CD4-positive, alpha-beta T cell treated with Interleukin-21 for 1 hour (primary cell): Measurements from ENCODE around the gene TRIM50.
"Not testable (repeated sequence)": the region's sequence is repeated elsewhere in the genome, so short reads cannot be mapped to it uniquely, and the experiment has no call there.

ENCODE experiments used
- DNase-seq: peaks from one replicate; pipeline ENCODE4 v3.0.0-alpha.2; 2020

TRIM50 gene

GRCh38 chr7:73349763-73350162 lies 21.9 kb upstream of the TRIM50 start:
- no peak for DNase-seq

- no peak for DNase-seq
Observed at GRCh38 chr7:73345951-73346350, 18.1 kb upstream of the TRIM50 start.

DNA sequence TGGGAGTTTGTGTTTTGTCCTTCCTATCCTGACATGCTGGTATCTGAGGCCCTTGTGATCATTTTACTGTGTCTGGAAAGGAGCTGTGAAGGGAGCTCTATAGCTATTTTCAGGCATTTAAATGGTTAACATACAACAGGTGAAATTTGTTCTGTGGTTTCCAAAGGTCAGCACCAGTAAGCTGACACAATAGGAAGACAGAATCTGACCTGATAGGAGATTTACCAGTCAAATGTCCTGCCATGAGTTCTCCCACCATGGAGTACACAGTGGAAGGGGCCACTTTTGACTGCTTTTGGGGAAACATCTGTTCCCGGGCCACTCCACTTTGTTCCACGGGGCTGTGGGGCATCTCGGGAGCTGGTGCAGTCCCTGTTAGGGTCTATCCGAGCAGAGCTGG lies 17.7 kb upstream of the TRIM50 start:
- DNase-seq, result no peak

DNA sequence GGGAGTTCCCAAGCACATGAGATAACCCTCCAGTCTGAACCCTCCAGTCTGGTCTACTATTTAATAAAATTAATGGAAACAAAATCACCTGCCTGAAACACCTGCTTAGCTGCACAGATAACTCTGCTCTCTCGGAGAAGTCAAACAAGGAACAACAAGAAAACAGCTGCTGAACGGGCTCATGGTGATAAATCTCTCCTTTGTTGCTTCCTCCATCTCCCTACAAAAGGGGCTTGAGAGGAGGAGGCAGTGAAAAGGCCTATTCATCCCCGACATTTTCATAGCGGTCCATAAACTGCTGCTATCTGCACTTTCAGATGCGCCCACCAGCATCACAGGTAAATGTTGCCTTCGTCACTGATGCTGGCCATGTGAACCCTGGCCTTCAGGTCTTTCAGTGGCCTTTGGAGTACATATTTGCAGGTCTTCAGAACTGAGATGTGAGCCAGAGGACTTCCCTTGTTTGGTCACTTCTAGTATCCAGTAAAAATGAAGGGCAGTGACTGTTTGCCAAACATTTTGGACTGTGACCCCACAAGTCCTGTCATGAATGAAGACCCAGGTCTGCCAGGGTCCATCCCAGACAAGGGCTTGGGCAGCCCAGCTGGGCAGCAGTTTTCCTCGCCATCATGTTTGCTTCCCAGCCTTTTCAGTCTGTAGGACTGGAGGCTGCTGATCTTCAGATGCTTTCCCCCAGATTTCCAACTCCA lies 15.9 kb upstream of the TRIM50 start:
- DNase-seq, result no peak

DNA sequence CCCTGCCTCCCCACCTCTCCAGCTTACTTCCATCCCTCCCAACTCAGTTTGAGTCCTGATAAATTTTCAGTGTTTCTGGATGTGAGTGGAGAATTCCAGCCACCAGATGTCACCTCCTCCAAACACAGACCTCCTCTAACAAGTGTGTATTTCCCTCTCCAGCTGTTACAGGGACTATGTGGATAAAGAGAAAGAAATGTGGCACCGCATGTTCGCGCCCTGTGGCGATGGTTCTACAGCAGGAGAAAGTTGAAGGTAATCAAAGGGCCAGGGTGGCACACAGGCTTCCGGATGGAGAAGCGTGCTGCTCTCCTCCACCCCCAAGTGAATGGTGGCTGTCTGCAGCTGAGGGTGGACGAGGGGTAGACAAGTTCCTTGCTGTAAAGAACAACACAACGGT lies 14.8 kb upstream of the TRIM50 start:
- DNase-seq, result no peak

DNA sequence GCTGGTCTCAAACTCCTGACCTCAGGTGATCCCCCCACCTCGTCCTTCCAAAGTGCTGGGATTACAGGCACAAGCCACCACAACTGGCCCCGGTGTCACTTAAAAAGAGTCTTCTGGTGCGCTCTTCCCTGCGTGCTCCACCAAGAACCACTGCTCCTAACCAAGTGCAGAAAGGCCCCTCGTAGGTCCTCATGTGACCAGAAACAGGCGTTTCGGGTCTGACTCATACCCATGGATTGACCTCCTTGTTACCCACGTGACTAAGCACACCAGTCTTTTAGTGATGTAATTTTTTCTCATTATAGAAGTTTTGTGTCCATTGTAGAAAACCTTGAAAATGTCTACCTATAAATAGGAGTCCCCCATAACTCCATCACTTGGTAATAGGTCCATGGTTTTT lies 14.0 kb upstream of the TRIM50 start:
- DNase-seq, result no peak

DNA sequence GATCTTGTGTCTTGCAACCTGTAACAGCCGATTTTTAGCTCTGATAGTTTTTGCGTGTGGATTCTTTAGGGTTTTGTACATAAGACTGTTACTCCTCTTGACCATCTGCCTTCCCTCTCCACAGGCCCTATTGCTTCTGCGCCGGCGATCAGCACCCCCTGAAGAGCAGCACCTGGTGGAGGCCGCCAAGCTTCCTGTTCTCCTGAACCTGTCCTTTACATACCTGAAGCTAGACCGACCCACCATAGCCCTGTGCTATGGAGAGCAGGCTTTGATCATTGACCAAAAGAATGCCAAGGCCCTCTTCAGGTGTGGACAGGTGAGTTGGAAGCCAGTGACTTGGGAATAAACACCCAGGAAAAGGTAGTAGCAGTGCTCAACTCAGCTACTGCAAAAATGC lies 12.6 kb upstream of the TRIM50 start:
- no peak for DNase-seq

- no peak for DNase-seq
Observed at GRCh38 chr7:73338321-73338720, 10.4 kb upstream of the TRIM50 start.

DNA sequence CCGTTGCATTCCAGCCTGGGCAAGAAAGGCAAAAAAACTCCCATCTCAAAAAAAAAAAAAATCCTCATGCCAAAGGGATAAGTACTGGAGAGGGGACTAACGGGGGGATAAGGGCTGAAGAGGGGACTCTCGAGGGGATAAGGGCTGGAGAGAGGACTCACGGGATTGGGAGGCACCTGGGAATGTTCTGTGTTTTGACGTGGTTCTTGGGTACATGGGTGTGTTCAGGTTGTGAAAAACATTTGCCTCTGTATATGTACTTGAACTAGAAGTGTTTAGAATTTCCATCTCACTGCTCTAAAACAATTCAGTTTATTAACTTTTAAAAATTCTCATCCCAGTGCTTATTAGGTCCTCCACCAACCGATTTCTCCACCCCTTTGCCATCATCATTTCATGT lies 4.6 kb upstream of the TRIM50 start:
- DNase-seq, result no peak

DNA sequence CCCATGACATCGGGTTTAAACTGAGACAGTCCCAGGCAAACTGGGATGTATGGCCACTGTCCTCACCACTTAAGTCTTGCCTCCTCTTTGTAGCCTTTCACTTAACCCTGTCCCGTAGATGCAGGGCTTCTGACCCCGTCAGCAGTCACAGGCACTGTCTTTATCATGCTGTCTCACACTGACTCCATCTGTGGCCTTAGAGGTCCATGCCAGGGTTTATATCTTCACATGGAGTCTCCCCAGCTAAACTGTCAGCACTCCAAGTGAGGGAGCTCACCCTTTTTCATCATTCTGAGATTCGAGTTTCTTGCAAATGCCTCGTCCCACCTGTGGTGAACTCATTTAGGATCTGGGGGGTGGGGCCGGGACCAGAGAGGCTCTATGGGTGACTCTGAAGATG lies 2.9 kb upstream of the TRIM50 start:
- no peak for DNase-seq

DNA sequence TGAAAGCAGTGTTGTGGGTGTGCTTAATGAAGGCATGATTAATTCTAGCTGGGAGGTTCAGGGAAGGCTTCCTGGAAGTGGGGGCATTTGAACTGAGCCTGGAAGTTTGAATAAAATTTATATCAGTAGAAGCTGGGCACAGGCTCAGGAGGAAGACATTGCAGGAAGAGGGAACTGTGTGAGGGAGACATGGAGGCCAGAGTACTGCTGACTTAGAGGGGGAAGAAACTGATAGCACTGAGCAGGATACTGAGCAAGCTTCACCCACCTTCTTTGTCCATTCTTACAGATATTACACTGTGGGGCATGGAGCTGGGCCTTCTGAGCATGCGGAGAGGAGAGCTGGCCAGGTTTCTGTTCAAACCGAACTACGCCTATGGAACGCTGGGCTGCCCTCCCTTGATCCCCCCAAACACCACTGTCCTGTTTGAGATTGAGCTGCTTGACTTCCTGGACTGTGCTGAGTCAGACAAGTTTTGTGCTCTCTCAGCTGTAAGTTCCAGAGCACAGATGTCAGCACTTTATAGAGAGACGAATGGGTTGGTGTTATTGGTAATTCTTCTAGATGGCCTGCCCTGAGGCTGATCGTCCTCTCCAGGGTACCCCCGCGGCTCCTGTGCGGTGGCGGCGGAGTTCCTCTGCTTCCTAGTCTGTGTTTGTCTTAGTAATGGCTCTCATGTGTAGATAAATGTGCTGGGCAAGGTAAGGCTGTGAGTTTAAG lies 2.1 kb upstream of the TRIM50 start:
- DNase-seq, result no peak

DNA sequence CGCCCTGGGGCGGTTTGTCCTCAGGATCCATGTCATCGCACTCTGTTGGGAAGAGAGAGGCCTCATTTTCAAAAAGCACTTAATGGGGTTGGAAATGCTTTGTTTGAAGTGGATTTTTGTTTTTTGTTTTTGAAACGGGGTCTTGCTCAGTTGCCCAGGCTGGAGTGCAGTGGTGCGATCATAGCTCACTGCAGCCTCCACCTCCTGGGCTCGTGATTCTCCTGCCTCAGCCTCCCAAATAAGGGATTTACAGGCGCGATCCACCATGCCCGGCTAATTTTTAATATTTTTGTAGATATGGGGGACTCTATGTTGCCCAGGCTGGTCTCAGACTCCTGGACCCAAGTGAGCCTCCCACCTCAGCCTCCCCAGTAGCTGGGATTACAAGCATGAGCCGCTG lies 814 bp upstream of the TRIM50 start:
- no peak for DNase-seq

DNA sequence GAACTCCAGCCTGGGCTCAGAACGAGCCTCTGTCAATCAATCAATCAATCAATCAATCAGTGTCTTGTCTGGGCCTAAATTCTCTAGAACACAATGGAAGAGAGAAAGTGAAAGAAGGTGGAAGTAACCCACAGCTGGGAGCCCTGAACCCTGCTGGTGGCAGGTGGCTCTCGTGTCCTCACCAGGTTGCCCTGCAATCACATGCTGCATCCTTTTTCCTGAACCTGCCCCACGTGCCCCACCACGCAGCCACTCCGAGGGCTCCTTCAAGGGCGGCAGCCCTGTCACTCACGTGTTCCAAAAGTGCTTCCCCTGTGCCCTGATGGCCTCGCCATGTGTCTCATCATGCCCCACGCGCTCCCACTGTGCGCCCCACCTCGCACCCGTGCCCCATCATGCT lies 433 bp downstream of the TRIM50 start:
- DNase-seq, result not testable (repeated sequence)

- DNase-seq, result not testable (repeated sequence)
Observed at GRCh38 chr7:73325424-73325823, 2.5 kb downstream of the TRIM50 start.

DNA sequence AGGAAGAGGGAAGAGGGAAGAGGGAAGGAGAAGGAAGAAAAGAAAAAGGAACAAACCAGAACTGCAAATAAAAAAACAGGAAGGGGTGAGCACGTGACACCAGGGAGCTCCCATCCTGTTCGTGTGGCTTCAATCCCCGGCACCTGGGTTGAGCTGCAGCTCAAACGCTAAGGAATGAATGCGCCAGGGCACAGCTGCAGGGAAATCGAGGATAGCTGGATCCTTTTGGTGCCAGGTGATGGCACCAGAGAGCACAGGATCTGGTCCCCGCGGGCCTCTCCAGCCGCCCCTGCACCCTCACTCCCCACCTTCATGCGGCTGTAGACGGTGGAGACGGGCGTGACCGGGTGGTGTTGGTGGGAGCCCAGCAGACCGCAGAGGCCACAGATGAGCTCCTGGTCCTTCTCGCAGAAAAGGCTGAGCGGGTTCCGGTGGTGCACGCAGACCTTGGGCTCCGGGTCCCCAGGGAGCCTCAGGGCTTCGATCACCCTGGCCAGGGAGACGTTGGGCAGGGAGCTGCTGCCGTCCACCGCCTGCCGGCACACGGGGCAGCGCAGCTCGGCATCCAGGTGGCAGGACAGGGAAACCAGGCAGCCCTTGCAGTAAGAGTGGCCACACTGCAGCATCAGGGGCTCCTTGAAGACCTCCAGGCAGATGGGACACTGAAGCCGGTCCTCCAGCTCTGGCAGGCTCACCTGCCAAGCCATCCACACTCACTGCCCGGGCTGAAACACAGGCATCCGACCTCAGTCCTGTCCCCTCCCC lies 3.6 kb downstream of the TRIM50 start:
- DNase-seq, result peak; percentile 45

GRCh38 chr7:73323434-73324080 lies 4.3 kb downstream of the TRIM50 start:
- DNase-seq, result not testable (repeated sequence)

GRCh38 chr7:73320009-73320408 lies 7.9 kb downstream of the TRIM50 start:
- DNase-seq, result not testable (repeated sequence)

DNA sequence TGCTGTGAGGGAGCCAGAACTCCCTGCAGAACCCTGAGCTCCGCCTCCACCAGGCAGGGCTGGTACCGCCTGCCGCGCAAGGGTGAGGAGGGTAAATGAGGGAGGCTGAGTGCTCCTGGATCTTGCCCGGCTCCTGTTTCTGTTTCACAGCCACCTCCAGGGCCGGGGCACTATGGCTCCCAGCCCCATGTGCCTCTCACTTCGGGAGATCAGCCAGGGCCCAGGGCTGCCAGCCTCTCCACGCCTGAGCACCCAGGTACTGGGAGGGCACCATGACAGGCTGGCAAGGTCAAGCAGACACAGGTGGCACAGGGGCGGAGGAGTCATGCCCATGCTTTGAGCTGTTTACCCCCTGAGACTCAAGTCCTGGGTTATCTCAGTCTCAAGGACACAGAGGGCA lies 8.3 kb downstream of the TRIM50 start:
- DNase-seq, result not testable (repeated sequence)

DNA sequence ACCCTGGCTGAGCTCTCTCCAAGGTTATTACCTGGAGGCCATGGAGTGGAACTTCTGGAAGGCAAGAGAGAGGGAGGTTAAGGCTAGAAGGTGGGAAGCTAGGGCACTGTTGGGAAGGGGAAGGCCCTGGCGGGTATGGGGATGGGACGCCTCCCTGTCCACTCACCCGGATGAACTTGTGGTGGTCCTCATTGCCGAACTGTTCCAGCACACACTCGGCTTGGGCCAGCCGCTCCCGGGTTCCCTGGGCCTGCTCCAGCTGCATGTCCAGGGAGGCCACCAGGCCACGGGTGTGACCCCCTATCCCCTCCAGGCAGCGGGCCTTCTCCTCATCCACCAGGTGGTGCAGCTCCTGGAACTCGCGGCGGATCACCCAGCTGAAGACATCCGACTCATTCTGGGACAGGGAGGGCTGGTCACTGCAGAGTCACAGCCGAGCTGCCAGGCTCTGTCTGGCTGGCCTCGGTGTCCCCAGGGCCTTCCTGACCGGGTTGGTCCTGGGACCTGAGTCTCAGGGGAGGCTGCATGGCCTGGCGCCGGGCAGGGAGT lies 9.2 kb downstream of the TRIM50 start:
- not testable (repeated sequence) for DNase-seq

- DNase-seq, result no peak
Observed at GRCh38 chr7:73316521-73316920, 11.4 kb downstream of the TRIM50 start.

DNA sequence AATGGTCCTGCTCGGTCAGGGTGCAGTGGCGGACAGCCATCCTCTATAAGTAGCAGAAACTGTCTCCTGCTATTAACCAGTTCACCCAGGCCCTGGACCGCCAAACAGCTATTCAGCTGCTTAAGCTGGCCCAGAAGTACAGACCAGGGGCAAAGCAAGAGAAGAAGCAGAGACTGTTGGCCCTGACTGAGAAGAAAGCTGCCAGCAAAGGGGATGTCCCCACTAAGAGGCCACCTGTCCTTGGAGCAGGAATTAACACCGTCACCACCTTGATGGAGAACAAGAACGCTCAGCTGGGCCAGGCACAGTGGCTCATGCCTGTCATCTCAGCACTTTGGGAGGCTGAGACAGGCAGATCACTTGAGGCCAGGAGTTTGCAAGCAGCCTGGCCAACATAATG lies 13.6 kb downstream of the TRIM50 start:
- no peak for DNase-seq

DNA sequence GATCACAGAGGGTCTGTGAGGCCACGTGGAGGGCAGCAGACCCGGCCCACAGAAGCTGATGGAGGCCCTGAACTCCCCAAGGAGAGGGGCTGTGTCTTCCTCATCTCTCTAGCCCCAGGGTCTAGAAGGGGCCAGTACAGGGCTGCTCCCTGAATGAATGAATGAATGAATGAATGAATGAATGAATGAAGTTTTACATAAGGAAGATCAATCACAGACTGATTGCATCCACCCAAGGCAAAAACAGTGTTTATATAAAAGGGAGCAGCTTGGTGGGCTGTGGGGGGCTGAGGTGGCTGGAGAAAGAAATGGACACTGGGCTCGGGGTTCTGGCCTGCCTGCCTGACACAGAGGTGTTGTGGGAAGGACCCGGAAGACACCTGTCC lies 14.4 kb downstream of the TRIM50 start:
- no peak for DNase-seq
